Naive B cell (primary cell): ENCODE results near the gene EPB41L5. TPM values are rescaled to one million over a fixed set of nuclear protein-coding genes. Genes with fewer than 3 reads are reported as not detected.
"Not testable (repeated sequence)": the region's sequence is repeated elsewhere in the genome, so short reads cannot be mapped to it uniquely, and the experiment has no call there.

Experiments
- ATAC-seq, 2 donors: fragments of 150-1000 bp; cut with Tn5 transposase; 2 replicates each; pipeline ENCODE4 v1.10.0; 2021; ENCODE audit warnings: low read depth in 2 of 2, mild to moderate bottlenecking in 2 of 2, moderate library complexity in 2 of 2
- DNase-seq: peaks from one replicate; pipeline ENCODE4 v3.0.0; 2022
- H3K27ac Mint-ChIP-seq, 6 donors: one replicate each; pipeline ENCODE4 v1.8.0; 2020 to 2022; ENCODE audit warnings: mild to moderate bottlenecking in 6 of 6, mixed read lengths in 6 of 6, moderate library complexity in 5 of 6, inconsistent platforms in 2 of 6
- H3K27me3 Mint-ChIP-seq, 3 donors: one replicate each; pipeline ENCODE4 v1.8.0; 2021 to 2022; ENCODE audit warnings: mixed read lengths in 3 of 3, mild to moderate bottlenecking in 1 of 3
- H3K36me3 Mint-ChIP-seq, 2 donors: one replicate each; pipeline ENCODE4 v1.8.0; 2020 to 2022; ENCODE audit warnings: mixed read lengths in 2 of 2, inconsistent platforms in 1 of 2, mild to moderate bottlenecking in 1 of 2
- H3K4me1 Mint-ChIP-seq, 3 donors: one replicate each; pipeline ENCODE4 v1.8.0; 2020 to 2022; ENCODE audit warnings: mixed read lengths in 3 of 3, inconsistent platforms in 1 of 3, mild to moderate bottlenecking in 1 of 3, moderate library complexity in 1 of 3
- H3K4me3 Mint-ChIP-seq, 8 donors: one replicate each; pipeline ENCODE4 v1.8.0; 2020 to 2022; ENCODE audit warnings: mild to moderate bottlenecking in 8 of 8, mixed read lengths in 8 of 8, moderate library complexity in 8 of 8, inconsistent platforms in 2 of 8
- H3K9me3 Mint-ChIP-seq, 7 donors: one replicate each; pipeline ENCODE4 v1.8.0; 2020 to 2022; ENCODE audit warnings: mixed read lengths in 7 of 7, mild to moderate bottlenecking in 5 of 7, inconsistent platforms in 2 of 7, moderate library complexity in 1 of 7
- polyA plus RNA-seq, 6 donors: library from polyadenylated mRNA; unstranded; fragments of 300-500 nt; fragmentation: Illumina TruSeq; gene quantifications; one replicate each; pipeline ENCODE4 v1.2.3, GENCODE V29; 2021; ENCODE audit warnings: low read depth in 6 of 6

The EPB41L5 gene
- polyA plus RNA-seq: 10 to 100 TPM in 1 of 6 donors, 1 to 10 TPM in 5; 5.8 to 10.2 (median 7.8) TPM

- Mint-ChIP-seq H3K27me3 (no peaks in the 10 kb centered on the region), H3K4me3 (peak within 1 kb of the TSS; percentile 60 to 95 (median 84)), H3K36me3 (no peaks in the 10 kb centered on the region), H3K4me1 (peaks cover 20 to 24% (median 23%) of the 10 kb centered on the region in 3 donors), H3K9me3 (no peaks in the 10 kb centered on the region), H3K27ac (peak within 1 kb of the TSS; percentile 11 to 88 (median 44))
- DNase-seq (peak; percentile 74), ATAC-seq (peak; percentile 87 to 90)
Observed at GRCh38 chr2:120012771-120013596, at the start of gene EPB41L5. TSS of gene EPB41L5 (plus strand) at chr2:120013077. CDS start at chr2:120019085, 6,008 bp downstream.

- no peak overlapping the region for H3K27ac Mint-ChIP-seq
- no peak overlapping the region for H3K4me3 Mint-ChIP-seq
- ATAC-seq (no peak), DNase-seq (no peak)
- H3K9me3 Mint-ChIP-seq: peaks cover 0 to 6% (median 0%) of the 10 kb centered on the region in 7 donors
- peaks cover 0 to 5% of the 10 kb centered on the region in 2 donors for H3K36me3 Mint-ChIP-seq
- H3K27me3 Mint-ChIP-seq: no peaks in the 10 kb centered on the region
- H3K4me1 Mint-ChIP-seq: no peaks in the 10 kb centered on the region
Observed at GRCh38 chr2:119981896-119982295, 31.0 kb upstream of the EPB41L5 start.

- ATAC-seq (no peak), DNase-seq (no peak)
- Mint-ChIP-seq H3K36me3 (no peaks in the 10 kb centered on the region), H3K9me3 (peaks cover 0 to 6% (median 0%) of the 10 kb centered on the region in 7 donors), H3K27ac (no peak overlapping the region), H3K4me3 (no peak overlapping the region), H3K27me3 (no peaks in the 10 kb centered on the region), H3K4me1 (no peaks in the 10 kb centered on the region)
Observed at GRCh38 chr2:119982506-119982905, 30.4 kb upstream of the EPB41L5 start.

GRCh38 chr2:119983108-119983507 lies 29.8 kb upstream of the EPB41L5 start:
- DNase-seq: no peak
- no peak for ATAC-seq
- peak overlapping the region in 1 of 6 donors; percentile 32 for H3K27ac Mint-ChIP-seq
- H3K4me1 Mint-ChIP-seq: no peaks in the 10 kb centered on the region
- peaks cover 0 to 6% (median 0%) of the 10 kb centered on the region in 7 donors for H3K9me3 Mint-ChIP-seq
- H3K4me3 Mint-ChIP-seq: no peak overlapping the region
- H3K36me3 Mint-ChIP-seq: no peaks in the 10 kb centered on the region
- H3K27me3 Mint-ChIP-seq: no peaks in the 10 kb centered on the region

GRCh38 chr2:119996148-119996547 lies 16.7 kb upstream of the EPB41L5 start:
- no peaks in the 10 kb centered on the region for H3K9me3 Mint-ChIP-seq
- H3K36me3 Mint-ChIP-seq: no peaks in the 10 kb centered on the region
- no peak for DNase-seq
- H3K4me1 Mint-ChIP-seq: no peaks in the 10 kb centered on the region
- ATAC-seq: no peak
- no peak overlapping the region for H3K27ac Mint-ChIP-seq
- H3K27me3 Mint-ChIP-seq: peaks cover 0 to 6% (median 1%) of the 10 kb centered on the region in 3 donors
- H3K4me3 Mint-ChIP-seq: no peak overlapping the region

- ATAC-seq, H3K4me3 Mint-ChIP-seq, H3K36me3 Mint-ChIP-seq, H3K27me3 Mint-ChIP-seq, H3K4me1 Mint-ChIP-seq, DNase-seq, H3K9me3 Mint-ChIP-seq: not testable (repeated sequence)
- peak overlapping the region in 1 of 6 donors; percentile 32 for H3K27ac Mint-ChIP-seq
Observed at GRCh38 chr2:119996896-119997891, 15.7 kb upstream of the EPB41L5 start.

- no peak for DNase-seq
- Mint-ChIP-seq H3K9me3 (no peaks in the 10 kb centered on the region), H3K4me3 (no peak overlapping the region), H3K36me3 (no peaks in the 10 kb centered on the region), H3K27me3 (peaks cover 0 to 11% (median 0%) of the 10 kb centered on the region in 3 donors), H3K4me1 (peaks cover 7 to 10% (median 7%) of the 10 kb centered on the region in 3 donors), H3K27ac (no peak overlapping the region)
- ATAC-seq: no peak
Observed at GRCh38 chr2:120001471-120001870, 11.4 kb upstream of the EPB41L5 start.

- DNase-seq (no peak), ATAC-seq (no peak)
- Mint-ChIP-seq H3K4me3 (no peak overlapping the region), H3K9me3 (no peaks in the 10 kb centered on the region), H3K27ac (no peak overlapping the region), H3K27me3 (peaks cover 0 to 11% (median 0%) of the 10 kb centered on the region in 3 donors), H3K36me3 (no peaks in the 10 kb centered on the region), H3K4me1 (peaks cover 9 to 16% (median 11%) of the 10 kb centered on the region in 3 donors)
Observed at GRCh38 chr2:120004254-120004653, 8.6 kb upstream of the EPB41L5 start.

GRCh38 chr2:120005834-120006521 lies 6.9 kb upstream of the EPB41L5 start:
- Mint-ChIP-seq H3K9me3 (no peaks in the 10 kb centered on the region), H3K36me3 (no peaks in the 10 kb centered on the region), H3K4me1 (peaks cover 9 to 16% (median 11%) of the 10 kb centered on the region in 3 donors), H3K4me3 (peak overlapping the region in 1 of 8 donors; percentile 40), H3K27ac (peak overlapping the region in 2 of 6 donors; percentile 66 to 75), H3K27me3 (peaks cover 0 to 11% (median 0%) of the 10 kb centered on the region in 3 donors)
- peak; percentile 20 for DNase-seq
- ATAC-seq: peak; percentile 92

- no peak overlapping the region for H3K27ac Mint-ChIP-seq
- DNase-seq (no peak), ATAC-seq (no peak)
- H3K4me3 Mint-ChIP-seq: no peak overlapping the region
- peaks cover 17 to 30% (median 17%) of the 10 kb centered on the region in 3 donors for H3K4me1 Mint-ChIP-seq
- no peaks in the 10 kb centered on the region for H3K27me3 Mint-ChIP-seq
- no peaks in the 10 kb centered on the region for H3K9me3 Mint-ChIP-seq
- no peaks in the 10 kb centered on the region for H3K36me3 Mint-ChIP-seq
Observed at GRCh38 chr2:120007851-120008250, 5.0 kb upstream of the EPB41L5 start.

- no peaks in the 10 kb centered on the region for H3K36me3 Mint-ChIP-seq
- no peaks in the 10 kb centered on the region for H3K9me3 Mint-ChIP-seq
- peaks cover 20 to 24% (median 23%) of the 10 kb centered on the region in 3 donors for H3K4me1 Mint-ChIP-seq
- H3K4me3 Mint-ChIP-seq: peak overlapping the region; percentile 60 to 92 (median 84)
- no peaks in the 10 kb centered on the region for H3K27me3 Mint-ChIP-seq
- DNase-seq (no peak), ATAC-seq (no peak)
- H3K27ac Mint-ChIP-seq: peak overlapping the region; percentile 11 to 85 (median 44)
Observed at GRCh38 chr2:120012363-120012762, 514 bp upstream of the EPB41L5 start.

- Mint-ChIP-seq H3K9me3 (no peaks in the 10 kb centered on the region), H3K27me3 (no peaks in the 10 kb centered on the region), H3K36me3 (no peaks in the 10 kb centered on the region), H3K27ac (peak overlapping the region in 1 of 6 donors; percentile 88), H3K4me1 (peaks cover 20 to 24% (median 23%) of the 10 kb centered on the region in 3 donors), H3K4me3 (peak overlapping the region; percentile 60 to 95 (median 84))
- ATAC-seq (no peak), DNase-seq (no peak)
Observed at GRCh38 chr2:120013597-120014223, 833 bp downstream of the EPB41L5 start.
